GM12878 (cell line): Measurements from ENCODE around the gene TAF1L. TPM values are rescaled to one million over a fixed set of nuclear protein-coding genes. Genes with fewer than 3 reads are reported as not detected.

Source experiments
- ATAC-seq: fragments of 200-7000 bp; cut with Tn5 transposase; 3 replicates; pipeline ENCODE4 v1.9.1; 2020; ENCODE audit warnings: mild to moderate bottlenecking, moderate library complexity
- BruUV-seq: library from RNA; stranded (reverse); fragments of 400-500 nt; replicated peaks from 2 replicates; lab custom pipeline; 2021; lab: Mats Ljungman, UMichigan
- CTCF ChIA-PET: fragments of 300-600 bp; sonication (Branson Sonifier 250); formaldehyde crosslinking; extraction: SDS; loops from one replicate; lab custom pipeline; 2021; ENCODE audit warnings: inconsistent platforms; lab: Yijun Ruan, JAX
- POLR2A ChIA-PET: fragments of 350-600 bp; formaldehyde crosslinking; extraction: SDS; loops from one replicate; lab custom pipeline; 2021; ENCODE audit warnings: inconsistent platforms; lab: Charles Lee
- RAD21 ChIA-PET: fragments of 300-600 bp; sonication (Branson Sonifier 250); formaldehyde crosslinking; loops from one replicate; lab custom pipeline; 2023; ENCODE audit warnings: antibody characterized with exemption; ENCODE audit not compliant: unreplicated experiment; lab: Charles Lee
- SMC1A ChIA-PET: fragments of 300-600 bp; sonication (Branson Sonifier 250); formaldehyde crosslinking; loops from one replicate; lab custom pipeline; 2023; ENCODE audit not compliant: unreplicated experiment, uncharacterized antibody; lab: Charles Lee
- DNase-seq: peaks from one replicate; pipeline ENCODE4 v3.0.0-alpha.2; 2011; ENCODE audit warnings: low read depth, low spot score
- FAIRE-seq: peaks from 3 replicates; lab custom pipeline; 2011; peaks lifted over from hg19 to GRCh38; lab: Jason Lieb, UNC
- H2AFZ ChIP-seq: 2 replicates; pipeline ENCODE4 v1.6.0; 2011; ENCODE audit warnings: low read depth, low read length, control low read depth; ENCODE audit not compliant: control insufficient read depth
- H3K27ac ChIP-seq: 2 replicates; pipeline ENCODE4 v1.5.1; 2011; ENCODE audit warnings: control low read depth; ENCODE audit not compliant: control insufficient read depth, insufficient read depth
- H3K27me3 ChIP-seq, 2 experiments: replicated peaks in 1 of 2; 2 replicates each; pipeline versions ENCODE4 v1.6.0 to v1.6.1; 2011; ENCODE audit warnings: low read length in 1 of 2; ENCODE audit not compliant: control insufficient read depth in 2 of 2, insufficient read depth in 2 of 2
- H3K36me3 ChIP-seq, 2 experiments: 2 replicates each; pipeline ENCODE4 v1.5.1; 2011; ENCODE audit warnings: low read length in 1 of 2; ENCODE audit not compliant: control insufficient read depth in 2 of 2, insufficient read depth in 2 of 2
- H3K4me1 ChIP-seq: 2 replicates; pipeline ENCODE4 v1.6.1; 2011; ENCODE audit warnings: mild to moderate bottlenecking, low read length, moderate library complexity, mixed read lengths; ENCODE audit not compliant: control insufficient read depth, insufficient read depth
- H3K4me2 ChIP-seq: 2 replicates; pipeline ENCODE4 v1.6.0; 2011; ENCODE audit warnings: control low read depth; ENCODE audit not compliant: control insufficient read depth, insufficient read depth
- H3K4me3 ChIP-seq: fragments of 200-600 bp; sonication (generic); 2 replicates; pipeline ENCODE4 v1.5.1; 2016
- H3K79me2 ChIP-seq: 2 replicates; pipeline ENCODE4 v1.6.0; 2011; ENCODE audit warnings: low read length; ENCODE audit not compliant: control insufficient read depth, insufficient read depth
- H3K9ac ChIP-seq: 2 replicates; pipeline ENCODE4 v1.8.0; 2011; ENCODE audit warnings: low read length, control low read depth, mixed read lengths; ENCODE audit not compliant: control insufficient read depth, insufficient read depth
- H3K9me3 ChIP-seq: replicated peaks from 3 replicates; pipeline ENCODE4 v1.5.1; 2011; ENCODE audit warnings: mild to moderate bottlenecking, low read length; ENCODE audit not compliant: control insufficient read depth, insufficient read depth
- H4K20me1 ChIP-seq: 2 replicates; pipeline ENCODE4 v1.6.0; 2011; ENCODE audit not compliant: control insufficient read depth, insufficient read depth
- BACH1 ChIP-seq: fragments of 450-650 bp; IDR thresholded peaks from 2 replicates; pipeline ENCODE4 v1.6.1; 2017; ENCODE audit warnings: mild to moderate bottlenecking, borderline replicate concordance
- EED ChIP-seq: sonication (generic); IDR thresholded peaks from 2 replicates; pipeline ENCODE4 v1.6.1; 2016; ENCODE audit warnings: antibody characterized with exemption, low read depth
- HSF1 ChIP-seq: fragments of 150-350 bp; IDR thresholded peaks from 2 replicates; pipeline ENCODE4 v1.6.1; 2014; ENCODE audit warnings: mild to moderate bottlenecking, low read depth, low read length
- IRF5 ChIP-seq: fragments of 450-650 bp; IDR thresholded peaks from 2 replicates; pipeline ENCODE4 v1.6.1; 2017; ENCODE audit warnings: borderline replicate concordance
- MLLT1 ChIP-seq: fragments of 450-650 bp; IDR thresholded peaks from 2 replicates; pipeline ENCODE4 v1.6.1; 2016; ENCODE audit warnings: mild to moderate bottlenecking
- NFYB ChIP-seq: IDR thresholded peaks from 2 replicates; pipeline ENCODE4 v1.6.1; 2011; ENCODE audit warnings: low read depth, mild to moderate bottlenecking, low read length, improper control_type of control experiment, moderate library complexity; ENCODE audit not compliant: insufficient read depth
- RFX5 ChIP-seq: IDR thresholded peaks from 2 replicates; pipeline ENCODE4 v1.6.1; 2011; ENCODE audit warnings: low read depth, low read length, improper control_type of control experiment
- ZNF217 ChIP-seq: fragments of 450-650 bp; IDR thresholded peaks from 2 replicates; pipeline ENCODE4 v1.6.1; 2017; ENCODE audit warnings: antibody characterized with exemption, mild to moderate bottlenecking
- ZNF592 ChIP-seq: fragments of 450-650 bp; IDR thresholded peaks from 2 replicates; pipeline ENCODE4 v1.6.1; 2017; ENCODE audit warnings: mild to moderate bottlenecking, moderate library complexity
- WGBS: methylation state at CpG from one replicate; pipeline ENCODE4 v1.1.6; 2016; ENCODE audit warnings: low lambda C conversion rate; ENCODE audit not compliant: insufficient replicate concordance, insufficient coverage; ENCODE audit errors: missing lambda C conversion rate; 5-methylcytosine and 5-hydroxymethylcytosine counted together
- in situ Hi-C: fragments of 300-500 bp; cut with MboI; formaldehyde crosslinking; loops from 9 replicates; pipeline ENCODE4 v1.14.3; 2018; ENCODE audit warnings: mixed read lengths
- intact Hi-C: fragments of 100-400 bp; cut with micrococcal nuclease; formaldehyde crosslinking; loops from one replicate; pipeline ENCODE4 v1.14.2; 2022; ENCODE audit not compliant: unreplicated experiment
- polyA plus RNA-seq, 11 experiments: library from polyadenylated mRNA; depleted of rRNA in 4 of 11; unstranded in 6 of 11; stranded (reverse) in 5 of 11; fragments of >200 nt; fragmentation: Nextera tagmentation in 4 of 11; fragmentation: Illumina TruSeq in 1 of 11; extraction: Ambion mirVana in 4 of 11; extraction: Trizol in 1 of 11; gene quantifications; 1 replicate in 1 of 11; 2 replicates in 10 of 11; pipeline versions ENCODE4 v1.2.1 to v1.2.3, GENCODE V29; 2011 to 2016; ENCODE audit warnings: inconsistent platforms in 2 of 11, missing spikeins in 2 of 11, low read depth in 1 of 11
- total RNA-seq, 4 experiments: library from RNA; depleted of rRNA in 3 of 4; stranded (reverse); fragments of >200 nt in 3 of 4; fragmentation: Illumina TruSeq in 1 of 4; extraction: Trizol in 1 of 4; gene quantifications; 2 replicates each; pipeline versions ENCODE4 v1.2.1 to v1.2.3, GENCODE V29; 2013 to 2021

The TAF1L gene
- total and polyA plus RNA-seq, 10 of the 15 experiments (the other 5 are each of a cell fraction or from before 2014, with no cell fraction given), result under 0.01 to 0.03 (median 0.01) TPM; not detected in 6

- TF ChIP-seq IRF5 (no peak), RFX5 (no peak)
These were observed 10.1 kb downstream of the TAF1L start (continued) for GRCh38 chr9:32625320-32625719.

- Histone ChIP-seq H3K27ac (no peak overlapping the region), H3K4me1 (no peaks in the 10 kb centered on the region), H3K4me2 (no peak overlapping the region), H3K9me3 (no peaks in the 10 kb centered on the region), H3K9ac (no peak overlapping the region), H2AFZ (no peak overlapping the region), H4K20me1 (no peaks in the 10 kb centered on the region), H3K79me2 (no peaks in the 10 kb centered on the region), H3K4me3 (no peak overlapping the region), H3K36me3 (no peaks in the 10 kb centered on the region), H3K27me3 (no peaks in the 10 kb centered on the region)
- CTCF ChIA-PET, result interaction anchor here (0.6 to 1.0 kb wide), 3 partner anchors 8 to 34 kb away, joined by 3 read pairs; no protein-coding TSS in a partner anchor
- intact Hi-C loops, result no loop called here
- DNase-seq (no peak), ATAC-seq (no peak), FAIRE-seq (no peak)
- POLR2A ChIA-PET, result no interaction called here
- no TSS peak for BruUV-seq
- RAD21 ChIA-PET, result no interaction called here
- in situ Hi-C loops, result no loop called here
- TF ChIP-seq ZNF217 (no peak), ZNF592 (no peak), BACH1 (no peak), EED (no peak), MLLT1 (no peak), HSF1 (no peak), NFYB (no peak)
- WGBS, result 0% methylated on average over 1 of the region's 1 CpG
- SMC1A ChIA-PET, result no interaction called here
These were observed 12.5 kb downstream of the TAF1L start for GRCh38 chr9:32622948-32623347.
